ENCODE results near the gene SLC2A9. TPM values are rescaled to one million over a fixed set of nuclear protein-coding genes. Genes with fewer than 3 reads are reported as not detected.

The SLC2A9 gene
- total RNA-seq, 1 donor from 2014 or later = 3.6 TPM

DNA sequence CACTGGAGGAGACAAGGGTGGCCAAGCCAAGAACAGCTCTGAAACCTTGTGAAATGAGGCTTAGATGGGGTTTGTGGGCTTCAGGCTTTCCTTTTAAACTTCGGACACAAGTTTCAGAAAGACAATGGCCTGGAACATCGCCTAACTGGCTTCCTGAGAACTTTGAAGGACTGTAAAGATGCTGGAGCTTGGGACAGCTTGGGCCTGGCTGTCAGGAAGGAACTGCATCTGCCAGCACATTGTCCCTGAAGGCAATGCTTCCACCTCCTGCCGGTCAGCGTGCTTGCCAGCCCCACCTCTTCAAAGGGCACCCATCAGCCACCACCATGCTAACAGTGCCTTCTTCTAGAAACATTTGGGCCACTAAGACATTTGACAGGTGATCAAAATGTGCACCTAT, 132.0 kb downstream of the SLC2A9 start:
- H3K36me3 ChIP-seq (ENCODE audit: control insufficient read depth, insufficient read depth, low read length) = no peaks in the 10 kb centered on the region
- no peak for TF ChIP-seq CTCF (IDR thresholded peaks at IDR 0.05; ENCODE audit: insufficient read depth, low read length, poor library complexity, severe bottlenecking)
- H3K4me3 ChIP-seq (ENCODE audit: low read depth, low read length) = no peak overlapping the region
- no peak for DNase-seq (ENCODE audit: low read depth)
- H3K27me3 ChIP-seq (ENCODE audit: control insufficient read depth, insufficient read depth, low read length) = no peaks in the 10 kb centered on the region

- no peak overlapping the region for H3K4me3 ChIP-seq (ENCODE audit: low read depth, low read length)
- no peaks in the 10 kb centered on the region for H3K36me3 ChIP-seq (ENCODE audit: control insufficient read depth, insufficient read depth, low read length)
- no peaks in the 10 kb centered on the region for H3K27me3 ChIP-seq (ENCODE audit: control insufficient read depth, insufficient read depth, low read length)
- TF ChIP-seq CTCF (IDR thresholded peaks at IDR 0.05; ENCODE audit: insufficient read depth, low read length, poor library complexity, severe bottlenecking) = no peak
- no peak for DNase-seq (ENCODE audit: low read depth)
Observed at GRCh38 chr4:9885958-9886357, 135.3 kb downstream of the SLC2A9 start.

DNA sequence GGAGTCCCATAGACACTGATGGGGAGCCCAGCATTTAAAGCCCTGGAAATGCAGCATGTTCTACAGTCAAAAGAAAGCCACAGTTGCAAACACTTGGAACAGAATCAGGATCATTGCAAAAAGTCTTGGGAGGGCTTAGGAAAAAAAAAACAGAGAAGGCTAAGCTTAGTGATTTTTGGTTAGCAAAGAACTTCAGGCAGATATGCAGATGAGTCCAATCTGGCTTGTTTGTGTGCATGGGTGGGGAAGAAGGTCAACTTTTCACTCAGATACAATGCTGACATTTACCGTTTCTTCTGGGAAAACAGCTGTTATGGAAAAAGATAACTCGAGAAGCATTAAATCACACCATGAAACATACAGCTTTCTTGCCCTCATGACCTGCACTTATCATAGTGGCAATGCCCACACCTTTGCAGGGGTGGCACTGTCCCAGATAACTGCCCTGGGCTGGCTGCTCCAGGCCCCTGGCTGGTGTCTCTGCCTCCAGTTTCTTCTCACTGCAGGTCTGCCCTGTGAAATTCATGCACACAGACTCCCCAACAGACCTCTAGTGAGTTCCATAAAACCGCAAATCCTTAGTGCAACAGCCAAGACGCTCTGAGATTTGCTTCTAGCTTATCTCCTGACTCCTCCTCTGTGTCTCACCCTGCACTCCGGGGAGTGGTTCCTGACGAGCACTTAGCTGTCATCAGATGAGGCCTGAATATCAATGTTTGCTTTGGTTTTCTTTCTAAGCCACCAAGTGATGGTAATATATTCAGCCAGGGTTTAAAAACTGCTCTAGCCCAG, 140.7 kb downstream of the SLC2A9 start:
- Histone ChIP-seq H3K27me3 (ENCODE audit: control insufficient read depth, insufficient read depth, low read length) (no peaks in the 10 kb centered on the region), H3K4me3 (ENCODE audit: low read depth, low read length) (no peak overlapping the region), H3K36me3 (ENCODE audit: control insufficient read depth, insufficient read depth, low read length) (no peaks in the 10 kb centered on the region)
- TF ChIP-seq CTCF (IDR thresholded peaks at IDR 0.05; ENCODE audit: insufficient read depth, low read length, poor library complexity, severe bottlenecking) = no peak
- DNase-seq (ENCODE audit: low read depth) = no peak

DNA sequence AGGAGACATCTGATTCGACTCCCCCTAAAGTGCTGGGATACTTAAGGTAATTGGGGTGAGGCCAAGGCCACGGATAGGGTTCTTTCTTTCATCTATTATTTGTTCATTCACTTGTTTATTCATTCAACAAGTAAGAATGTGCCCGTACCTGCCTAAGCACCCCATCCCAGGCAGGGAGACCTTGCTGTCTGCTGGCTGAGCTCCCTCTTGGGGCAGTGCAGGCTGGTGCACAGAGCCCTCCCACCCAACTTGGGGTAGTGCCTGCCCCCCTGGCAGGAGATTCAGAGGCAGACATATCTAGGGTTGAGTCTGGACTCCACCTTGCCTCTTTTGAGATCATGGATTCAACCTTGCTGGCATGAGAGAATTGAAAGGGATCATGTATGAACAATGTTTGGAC, 144.2 kb downstream of the SLC2A9 start:
- H3K36me3 ChIP-seq (ENCODE audit: control insufficient read depth, insufficient read depth, low read length) = no peaks in the 10 kb centered on the region
- no peak for TF ChIP-seq CTCF (IDR thresholded peaks at IDR 0.05; ENCODE audit: insufficient read depth, low read length, poor library complexity, severe bottlenecking)
- no peaks in the 10 kb centered on the region for H3K27me3 ChIP-seq (ENCODE audit: control insufficient read depth, insufficient read depth, low read length)
- DNase-seq (ENCODE audit: low read depth) = no peak
- no peak overlapping the region for H3K4me3 ChIP-seq (ENCODE audit: low read depth, low read length)

- TF ChIP-seq CTCF (IDR thresholded peaks at IDR 0.05; ENCODE audit: insufficient read depth, low read length, poor library complexity, severe bottlenecking) = no peak
Observed at GRCh38 chr4:9875516-9875915, 145.8 kb downstream of the SLC2A9 start.

GRCh38 chr4:9874385-9874784, 146.9 kb downstream of the SLC2A9 start:
- DNase-seq (ENCODE audit: low read depth) = no peak
- H3K4me3 ChIP-seq (ENCODE audit: low read depth, low read length) = no peak overlapping the region
- no peaks in the 10 kb centered on the region for H3K36me3 ChIP-seq (ENCODE audit: control insufficient read depth, insufficient read depth, low read length)
- TF ChIP-seq CTCF (IDR thresholded peaks at IDR 0.05; ENCODE audit: insufficient read depth, low read length, poor library complexity, severe bottlenecking) = no peak
- no peaks in the 10 kb centered on the region for H3K27me3 ChIP-seq (ENCODE audit: control insufficient read depth, insufficient read depth, low read length)

More at GRCh38 chr4:9875516-9875915, 145.8 kb downstream of the SLC2A9 start:
- no peak overlapping the region for H3K4me3 ChIP-seq (ENCODE audit: low read depth, low read length)
- H3K27me3 ChIP-seq (ENCODE audit: control insufficient read depth, insufficient read depth, low read length) = no peaks in the 10 kb centered on the region
- DNase-seq (ENCODE audit: low read depth) = no peak
- no peaks in the 10 kb centered on the region for H3K36me3 ChIP-seq (ENCODE audit: control insufficient read depth, insufficient read depth, low read length)
